ENCODE results near the gene LRRC3. TPM values are rescaled to one million over a fixed set of nuclear protein-coding genes. Genes with fewer than 3 reads are reported as not detected.
A peak's percentile ranks its signal among the peaks of the same experiment; 100 is the strongest.

The LRRC3 gene
- total and polyA plus RNA-seq, 7 donors, result 0.08 to 1.1 (median 0.22) TPM

DNA sequence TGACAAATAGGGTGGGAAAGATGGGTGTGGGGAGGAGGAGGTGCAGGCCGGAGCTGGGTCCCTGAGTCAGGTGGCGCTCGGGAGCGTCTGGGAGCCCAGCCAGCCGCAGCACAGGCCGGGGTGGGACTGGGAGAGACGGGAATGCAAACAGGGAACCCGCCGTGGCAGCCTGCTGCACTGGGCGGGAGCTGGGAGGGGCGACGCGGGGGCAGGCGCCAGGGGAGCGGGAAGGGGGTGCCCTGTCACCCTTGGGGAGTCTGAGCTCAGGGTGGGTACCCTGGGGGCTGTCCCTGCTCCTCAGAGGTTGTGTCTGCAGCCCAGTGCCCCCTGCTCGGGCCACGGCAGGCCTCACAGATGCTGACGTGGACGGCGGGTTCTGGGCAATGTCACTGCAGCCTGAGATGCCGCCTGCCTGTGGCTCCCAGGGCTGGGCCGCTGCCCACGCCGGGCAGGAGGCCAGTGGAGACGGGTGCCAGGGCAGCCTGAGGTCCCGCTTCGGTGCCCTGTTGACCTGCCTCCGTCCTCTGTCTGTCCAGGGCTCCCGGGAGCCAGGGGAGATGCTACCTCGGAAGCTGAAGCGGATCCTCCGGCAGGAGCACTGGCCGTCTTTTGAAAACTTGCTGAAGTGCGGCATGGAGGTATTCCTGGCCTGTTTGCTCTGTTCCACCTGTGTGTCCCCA lies 16.6 kb upstream of the LRRC3 start:
- TF ChIP-seq, protein P1, sequence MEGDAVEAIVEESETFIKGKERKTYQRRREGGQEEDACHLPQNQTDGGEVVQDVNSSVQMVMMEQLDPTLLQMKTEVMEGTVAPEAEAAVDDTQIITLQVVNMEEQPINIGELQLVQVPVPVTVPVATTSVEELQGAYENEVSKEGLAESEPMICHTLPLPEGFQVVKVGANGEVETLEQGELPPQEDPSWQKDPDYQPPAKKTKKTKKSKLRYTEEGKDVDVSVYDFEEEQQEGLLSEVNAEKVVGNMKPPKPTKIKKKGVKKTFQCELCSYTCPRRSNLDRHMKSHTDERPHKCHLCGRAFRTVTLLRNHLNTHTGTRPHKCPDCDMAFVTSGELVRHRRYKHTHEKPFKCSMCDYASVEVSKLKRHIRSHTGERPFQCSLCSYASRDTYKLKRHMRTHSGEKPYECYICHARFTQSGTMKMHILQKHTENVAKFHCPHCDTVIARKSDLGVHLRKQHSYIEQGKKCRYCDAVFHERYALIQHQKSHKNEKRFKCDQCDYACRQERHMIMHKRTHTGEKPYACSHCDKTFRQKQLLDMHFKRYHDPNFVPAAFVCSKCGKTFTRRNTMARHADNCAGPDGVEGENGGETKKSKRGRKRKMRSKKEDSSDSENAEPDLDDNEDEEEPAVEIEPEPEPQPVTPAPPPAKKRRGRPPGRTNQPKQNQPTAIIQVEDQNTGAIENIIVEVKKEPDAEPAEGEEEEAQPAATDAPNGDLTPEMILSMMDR (IDR thresholded peaks at IDR 0.05), result no peak
- intact Hi-C loops (cut with DNase I), result no loop called here
- 34 to 38% (median 35%) methylated on average over 26 to 34 of the region's 34 CpGs for WGBS, 3 donors
- DNase-seq (peak in 1 of 2 donors; percentile 41), ATAC-seq (no peak)
- Histone ChIP-seq H3K4me3 (no peak overlapping the region), H3K9me3 (no peaks in the 10 kb centered on the region), H3K4me1 (no peaks in the 10 kb centered on the region), H3K36me3 (ENCODE audit: insufficient read depth in 1 of 2, low read depth in 1 of 2) (no peaks in the 10 kb centered on the region), H3K27me3 (ENCODE audit: insufficient read depth in 3 of 3, low read length in 2 of 3) (peaks cover 0 to 46% (median 12%) of the 10 kb centered on the region in 3 donors), H3K27ac (no peak overlapping the region)

DNA sequence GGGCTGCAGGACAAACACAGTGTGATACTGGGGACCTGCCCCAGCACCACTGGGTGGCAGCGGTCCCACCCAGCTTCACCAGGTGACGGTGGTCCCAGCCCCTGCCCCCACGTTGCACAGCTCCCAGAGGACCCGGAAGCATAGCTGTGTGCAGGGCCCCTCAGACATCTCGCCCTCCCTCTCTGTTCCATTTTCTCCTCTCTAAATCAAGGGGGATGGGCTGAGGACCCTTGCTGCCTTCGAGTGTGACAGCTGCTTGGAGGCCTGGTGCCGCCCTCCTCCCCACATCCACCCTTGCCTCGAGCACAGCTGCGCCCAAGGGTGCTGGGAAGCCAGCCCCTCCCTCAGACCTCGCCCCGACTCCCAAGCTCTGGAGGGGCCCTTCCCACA lies 16.1 kb upstream of the LRRC3 start:
- ATAC-seq, result no peak
- no peak overlapping the region for H3K27ac ChIP-seq

DNA sequence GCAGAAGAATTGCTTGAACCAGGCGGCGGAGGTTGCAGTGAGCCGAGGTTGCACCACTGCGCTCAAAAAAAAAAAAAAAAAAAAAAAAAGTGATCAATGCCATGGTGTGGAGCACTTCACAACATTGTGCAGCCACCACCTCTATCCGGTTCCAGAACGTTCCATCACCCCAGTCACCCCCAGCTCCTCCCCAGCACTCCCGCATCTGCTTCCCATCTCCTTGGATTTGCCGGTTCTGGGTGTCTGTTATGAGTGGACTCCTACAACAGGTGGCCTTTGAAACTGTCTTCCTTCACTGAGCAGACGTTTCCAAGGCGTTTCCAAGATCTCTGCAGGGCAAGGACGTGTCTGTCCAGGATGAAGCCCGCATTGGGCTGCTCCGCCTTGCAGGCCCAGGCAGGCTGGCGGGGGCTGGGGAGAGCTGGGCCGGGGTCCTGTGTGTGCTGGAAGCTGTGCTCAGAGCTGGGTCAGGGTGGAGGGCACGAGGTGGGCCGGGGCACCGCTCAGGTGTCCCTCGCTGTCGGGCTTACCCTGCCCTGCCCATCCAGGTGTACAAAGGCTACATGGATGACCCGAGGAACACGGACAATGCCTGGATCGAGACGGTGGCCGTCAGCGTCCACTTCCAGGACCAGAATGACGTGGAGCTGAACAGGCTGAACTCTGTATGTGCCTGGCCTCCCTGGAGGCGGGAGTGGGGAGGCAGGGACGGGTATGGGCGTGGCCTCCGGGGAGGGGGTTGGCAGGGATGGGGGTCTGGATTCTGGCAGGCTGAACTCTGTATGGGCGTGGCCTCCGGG lies 14.9 kb upstream of the LRRC3 start:
- H3K4me3 ChIP-seq, result no peak overlapping the region
- intact Hi-C loops (cut with DNase I), result no loop called here
- peak; percentile 9 to 44 for DNase-seq
- TF ChIP-seq, protein P1 (IDR thresholded peaks at IDR 0.05), result no peak
- 84 to 87% (median 85%) methylated on average over 29 to 32 of the region's 33 CpGs for WGBS, 3 donors
- no peaks in the 10 kb centered on the region for H3K9me3 ChIP-seq
- no peak for ATAC-seq
- no peaks in the 10 kb centered on the region for H3K36me3 ChIP-seq (ENCODE audit: insufficient read depth in 1 of 2, low read depth in 1 of 2)
- no peaks in the 10 kb centered on the region for H3K4me1 ChIP-seq
- peaks cover 0 to 52% (median 12%) of the 10 kb centered on the region in 3 donors for H3K27me3 ChIP-seq (ENCODE audit: insufficient read depth in 3 of 3, low read length in 2 of 3)
- H3K27ac ChIP-seq, result no peak overlapping the region

More for the DNA sequence above, 16.1 kb upstream of the LRRC3 start:
- no peaks in the 10 kb centered on the region for H3K4me1 ChIP-seq
- H3K4me3 ChIP-seq, result no peak overlapping the region
- peaks cover 0 to 51% (median 12%) of the 10 kb centered on the region in 3 donors for H3K27me3 ChIP-seq (ENCODE audit: insufficient read depth in 3 of 3, low read length in 2 of 3)
- intact Hi-C loops (cut with DNase I), result no loop called here
- 67 to 75% (median 75%) methylated on average over 11 of the region's 11 CpGs for WGBS, 3 donors
- DNase-seq, result peak in 1 of 2 donors; percentile 32
- H3K9me3 ChIP-seq, result no peaks in the 10 kb centered on the region
- no peaks in the 10 kb centered on the region for H3K36me3 ChIP-seq (ENCODE audit: insufficient read depth in 1 of 2, low read depth in 1 of 2)
- TF ChIP-seq, protein P1 (IDR thresholded peaks at IDR 0.05), result no peak

DNA sequence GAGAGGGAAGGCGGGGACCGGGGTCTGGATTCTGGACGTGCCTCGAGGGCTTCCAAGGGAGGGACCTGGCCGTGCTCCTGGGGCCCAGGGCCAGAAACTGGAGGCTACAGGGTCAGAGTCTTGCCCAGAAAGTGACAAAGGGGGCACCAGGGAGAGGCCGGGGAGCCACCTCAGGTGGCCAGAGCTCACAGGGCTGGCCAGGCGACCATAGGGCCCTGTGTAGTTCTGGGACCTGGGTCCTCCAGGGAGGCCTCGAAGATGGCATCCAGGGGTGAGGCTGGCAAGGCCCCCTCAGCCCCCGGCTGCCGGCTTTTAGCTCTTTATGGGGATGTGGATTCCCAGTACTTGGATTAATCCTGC lies 14.3 kb upstream of the LRRC3 start:
- H3K36me3 ChIP-seq (ENCODE audit: insufficient read depth in 1 of 2, low read depth in 1 of 2), result no peaks in the 10 kb centered on the region

More for the DNA sequence above, 14.3 kb upstream of the LRRC3 start:
- no peaks in the 10 kb centered on the region for H3K9me3 ChIP-seq
- intact Hi-C loops (cut with DNase I), result no loop called here
- TF ChIP-seq, protein P1 (IDR thresholded peaks at IDR 0.05), result no peak
- ATAC-seq (no peak), DNase-seq (peak in 1 of 2 donors; percentile 6)
- peaks cover 0 to 54% (median 12%) of the 10 kb centered on the region in 3 donors for H3K27me3 ChIP-seq (ENCODE audit: insufficient read depth in 3 of 3, low read length in 2 of 3)
- H3K4me1 ChIP-seq, result no peaks in the 10 kb centered on the region
- no peak overlapping the region for H3K27ac ChIP-seq
- no peak overlapping the region for H3K4me3 ChIP-seq
- 54 to 69% (median 61%) methylated on average over 10 of the region's 10 CpGs for WGBS, 3 donors

All from psoas muscle (tissue), 8 donors.